Right hindlimb (tissue), 1 donor: ENCODE results near the gene TMEM126B.

Experiments used
- DNase-seq: peaks from one replicate; pipeline ENCODE4 v3.0.0-alpha.2; 2018

The TMEM126B gene

DNA sequence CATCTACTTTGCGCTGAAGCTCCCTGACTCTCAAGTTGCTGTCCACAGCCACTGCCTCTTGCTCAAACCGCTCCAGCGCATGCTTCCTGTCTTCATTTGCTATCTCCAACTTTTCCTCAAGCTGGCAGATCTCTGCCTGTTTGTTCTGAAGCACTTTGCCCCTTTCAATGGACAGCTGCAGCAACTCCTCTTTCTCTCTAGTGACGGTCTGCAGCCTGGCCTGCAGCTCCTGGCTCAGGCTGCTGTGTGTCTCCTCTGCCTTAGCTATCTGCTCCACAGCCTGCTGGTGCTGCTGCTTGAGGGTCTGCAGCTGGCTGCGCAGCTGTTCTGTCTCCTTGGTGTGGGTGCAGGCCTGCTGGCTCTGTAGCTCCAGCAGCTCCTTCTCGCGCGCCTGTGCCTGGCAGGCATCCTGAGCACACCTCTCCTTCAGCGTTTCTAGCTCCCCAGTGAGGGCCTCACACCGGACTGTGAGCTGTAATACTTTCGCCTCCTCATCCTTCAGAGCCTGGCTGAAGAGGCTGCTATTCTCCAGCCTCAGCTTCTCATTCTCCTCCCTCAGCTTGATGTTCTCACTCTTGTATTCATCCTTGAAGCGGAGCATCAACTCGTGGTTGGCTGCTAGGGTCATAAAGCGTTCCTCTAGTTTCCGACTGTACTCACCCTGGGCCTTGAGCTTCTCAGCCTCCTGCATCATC, 56.9 kb downstream of the TMEM126B start:
- DNase-seq, result peak; percentile 85

DNA sequence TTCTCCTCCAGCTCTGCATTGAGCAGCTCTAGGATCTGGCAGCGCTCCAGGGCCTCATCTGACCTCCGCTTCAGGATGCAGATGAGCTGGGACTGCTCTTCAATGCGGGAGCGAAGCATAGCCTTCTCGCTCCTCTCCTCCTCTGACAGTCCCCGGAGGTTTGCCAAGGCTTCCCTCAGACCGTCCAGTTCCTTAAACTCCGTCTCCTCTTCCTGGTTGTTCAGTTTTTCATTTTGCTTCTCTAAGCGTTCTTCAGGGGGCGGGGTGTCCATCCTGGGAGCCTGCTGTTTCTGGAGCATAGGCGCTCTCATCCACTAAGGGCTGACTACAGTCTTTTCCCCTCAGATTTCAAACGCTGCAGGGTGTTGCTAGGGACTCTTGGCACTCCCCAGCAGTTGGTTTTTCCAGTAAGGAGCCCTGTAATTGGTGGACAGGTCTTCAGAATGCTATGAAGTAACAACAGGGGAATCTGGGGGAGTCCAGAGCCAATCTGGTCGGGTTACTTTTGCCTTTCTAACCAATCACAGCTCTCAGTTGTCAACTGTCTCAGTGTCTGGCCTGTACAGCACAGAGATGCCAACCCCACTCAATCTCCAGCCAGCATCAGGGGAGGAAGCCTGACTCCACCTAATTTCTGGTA, 57.5 kb downstream of the TMEM126B start, which contains the start of gene CCDC89:
TSS of gene CCDC89 (minus strand) at position 376 of the 640 bp plus-strand sequence. CDS start at position 311, 65 bp downstream.
- peak; percentile 88 for DNase-seq
